ENCODE data around the gene B4GAT1.

B4GAT1 gene

DNA sequence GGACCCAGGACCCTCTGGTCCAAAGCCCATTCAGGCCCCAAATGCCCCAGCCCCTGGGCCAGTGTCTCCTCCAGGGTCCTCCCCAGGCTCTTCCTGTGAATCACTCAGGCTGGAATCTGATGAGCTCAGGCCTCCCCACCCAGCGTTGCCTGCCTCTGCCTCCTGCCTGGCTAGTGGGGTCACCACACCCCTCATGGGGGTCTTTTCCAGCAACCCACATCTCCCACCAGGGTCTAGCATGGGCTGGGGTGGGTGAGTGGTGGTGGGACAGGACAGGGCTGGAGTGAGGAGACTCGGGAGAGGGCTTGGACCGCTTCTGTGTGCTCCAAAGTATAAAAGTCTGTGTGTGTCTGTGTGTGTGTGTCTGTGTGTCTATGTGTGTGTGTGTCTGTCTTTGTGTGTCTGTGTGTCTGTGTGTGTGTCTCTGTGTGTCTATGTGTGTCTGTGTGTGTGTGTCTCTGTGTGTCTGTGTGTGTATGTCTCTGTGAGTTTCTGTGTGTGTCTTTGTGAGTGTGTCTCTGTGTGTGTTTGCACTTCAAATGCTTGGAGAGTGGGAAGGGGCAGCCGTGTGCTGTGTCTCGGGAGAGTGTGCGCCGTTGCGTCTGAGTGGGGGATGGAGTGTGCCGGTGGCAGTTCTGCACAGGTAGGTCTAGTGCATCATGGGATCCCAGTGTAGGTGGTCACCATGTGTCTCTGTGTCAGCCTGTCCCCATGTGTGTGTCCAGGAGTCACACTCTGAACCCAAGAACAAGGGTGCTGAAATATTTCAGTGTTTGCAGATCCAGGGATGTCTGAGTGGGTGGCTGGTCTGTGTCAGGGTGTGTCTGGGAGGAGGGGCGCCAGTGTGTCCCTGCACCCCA, 20.0 kb downstream of the B4GAT1 start:
- no peak for DNase-seq (ENCODE audit: extremely low read depth, low read depth)
- TF ChIP-seq CTCF (IDR thresholded peaks at IDR 0.05; ENCODE audit: low read depth, low read length), result no peak; the same call in 1 of the 2 replicates

GRCh38 chr11:66326261-66327111, 20.9 kb downstream of the B4GAT1 start:
- DNase-seq (ENCODE audit: extremely low read depth, low read depth), result no peak
- no peak for TF ChIP-seq CTCF (IDR thresholded peaks at IDR 0.05; ENCODE audit: low read depth, low read length)

GRCh38 chr11:66325263-66325671, 22.2 kb downstream of the B4GAT1 start:
- DNase-seq (ENCODE audit: extremely low read depth, low read depth), result no peak
- no peak for TF ChIP-seq CTCF (IDR thresholded peaks at IDR 0.05; ENCODE audit: low read depth, low read length)

DNA sequence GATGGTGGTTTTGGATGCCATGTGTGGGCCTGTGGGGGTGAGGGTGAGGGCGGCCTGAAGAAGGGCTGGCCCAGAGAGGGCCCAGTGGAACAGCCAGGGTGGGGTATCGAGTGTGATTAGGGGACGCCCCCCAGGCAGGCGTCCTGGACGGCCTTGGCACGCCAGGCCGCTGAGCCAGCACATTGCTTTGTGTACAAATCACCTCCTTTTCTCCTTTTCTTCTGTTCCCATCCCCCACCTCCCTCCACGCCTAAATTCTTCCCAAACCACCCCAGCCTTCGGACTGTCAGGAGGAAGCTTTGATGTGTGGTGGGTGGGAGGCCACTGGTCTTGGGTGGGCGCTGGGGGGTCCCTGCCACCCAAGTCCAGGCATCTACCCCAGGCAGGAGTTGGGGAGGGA, 22.8 kb downstream of the B4GAT1 start:
- TF ChIP-seq CTCF (IDR thresholded peaks at IDR 0.05; ENCODE audit: low read depth, low read length), result no peak
- no peak for DNase-seq (ENCODE audit: extremely low read depth, low read depth)

GRCh38 chr11:66323684-66324083, 23.7 kb downstream of the B4GAT1 start:
- DNase-seq (ENCODE audit: extremely low read depth, low read depth), result no peak
- TF ChIP-seq CTCF (IDR thresholded peaks at IDR 0.05; ENCODE audit: low read depth, low read length), result no peak

GRCh38 chr11:66322732-66323427, 24.5 kb downstream of the B4GAT1 start:
- DNase-seq (ENCODE audit: extremely low read depth, low read depth), result no peak
- TF ChIP-seq CTCF (IDR thresholded peaks at IDR 0.05; ENCODE audit: low read depth, low read length), result no peak
